Measurements from ENCODE around the gene DLEC1.

GRCh38 chr3:37989821-37990480 lies 49.1 kb upstream of the DLEC1 start:
- TF ChIP-seq CTCF (IDR thresholded peaks at IDR 0.05; ENCODE audit: insufficient read depth, low read length, poor library complexity, severe bottlenecking) (no peak), EZH2phosphoT487 (conservative IDR thresholded peaks at IDR 0.05; ENCODE audit: low read length) (no peak)

Measured in SU-DHL-6 (cell line).